Ovary (tissue), 3 donors: Measurements from ENCODE around the gene PRSS35.

Experiments used
- POLR2A ChIP-seq: fragments of 450-650 bp; IDR thresholded peaks from one replicate; pipeline ENCODE4 v1.6.1; 2017; ENCODE audit warnings: antibody characterized with exemption, mild to moderate bottlenecking, moderate library complexity
- TF ChIP-seq, protein P1 (sequence below), 3 donors: fragments of 450-650 bp in 2 of 3; fragments of 200-600 bp in 1 of 3; IDR thresholded peaks; one replicate each; pipeline versions ENCODE4 v1.5.1 to v1.8.0; 2016 to 2022; ENCODE audit warnings: antibody characterized with exemption in 3 of 3, mild to moderate bottlenecking in 1 of 3
- donor health status: DM: no; HTN: no; CAD: no.

DNA sequence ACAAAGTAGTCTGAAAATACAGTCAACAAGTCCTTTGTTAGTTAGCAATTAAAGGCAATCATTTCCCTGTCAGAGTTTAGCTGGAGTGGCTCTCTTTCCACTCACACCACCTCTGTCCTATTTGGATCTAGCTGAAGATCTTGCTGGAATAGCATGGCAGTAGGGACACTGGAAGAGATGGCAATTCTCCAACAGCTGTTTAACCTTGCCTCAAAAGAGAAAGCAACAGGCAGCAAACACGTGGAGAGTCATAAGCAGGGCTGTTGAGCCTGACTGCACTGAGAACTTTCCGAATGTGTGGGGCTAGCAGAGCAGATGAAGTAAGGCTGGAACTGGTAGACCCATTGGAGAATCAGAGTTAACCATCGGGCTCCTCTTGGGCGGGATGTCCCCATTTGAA is 38.0 kb upstream of the PRSS35 start:
- TF ChIP-seq, protein P1, sequence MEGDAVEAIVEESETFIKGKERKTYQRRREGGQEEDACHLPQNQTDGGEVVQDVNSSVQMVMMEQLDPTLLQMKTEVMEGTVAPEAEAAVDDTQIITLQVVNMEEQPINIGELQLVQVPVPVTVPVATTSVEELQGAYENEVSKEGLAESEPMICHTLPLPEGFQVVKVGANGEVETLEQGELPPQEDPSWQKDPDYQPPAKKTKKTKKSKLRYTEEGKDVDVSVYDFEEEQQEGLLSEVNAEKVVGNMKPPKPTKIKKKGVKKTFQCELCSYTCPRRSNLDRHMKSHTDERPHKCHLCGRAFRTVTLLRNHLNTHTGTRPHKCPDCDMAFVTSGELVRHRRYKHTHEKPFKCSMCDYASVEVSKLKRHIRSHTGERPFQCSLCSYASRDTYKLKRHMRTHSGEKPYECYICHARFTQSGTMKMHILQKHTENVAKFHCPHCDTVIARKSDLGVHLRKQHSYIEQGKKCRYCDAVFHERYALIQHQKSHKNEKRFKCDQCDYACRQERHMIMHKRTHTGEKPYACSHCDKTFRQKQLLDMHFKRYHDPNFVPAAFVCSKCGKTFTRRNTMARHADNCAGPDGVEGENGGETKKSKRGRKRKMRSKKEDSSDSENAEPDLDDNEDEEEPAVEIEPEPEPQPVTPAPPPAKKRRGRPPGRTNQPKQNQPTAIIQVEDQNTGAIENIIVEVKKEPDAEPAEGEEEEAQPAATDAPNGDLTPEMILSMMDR (IDR thresholded peaks at IDR 0.05) = no peak
- no peak for TF ChIP-seq POLR2A
